HG03139 (cell line): ENCODE data around the gene CCL26.
"Not testable (repeated sequence)": the region's sequence is repeated elsewhere in the genome, so short reads cannot be mapped to it uniquely, and the experiment has no call there.

ENCODE experiments used
- ATAC-seq: cut with Tn5 transposase; IDR thresholded peaks from one replicate; pipeline ENCODE4 v1.9.1; 2021; ENCODE audit not compliant: unreplicated experiment

CCL26 gene

GRCh38 chr7:75793676-75794075 is 21.7 kb upstream of the CCL26 start:
- ATAC-seq, result no peak

GRCh38 chr7:75792567-75792966 is 20.6 kb upstream of the CCL26 start:
- not testable (repeated sequence) for ATAC-seq

- no peak for ATAC-seq
Measured at GRCh38 chr7:75789361-75789924, 17.4 kb upstream of the CCL26 start.

DNA sequence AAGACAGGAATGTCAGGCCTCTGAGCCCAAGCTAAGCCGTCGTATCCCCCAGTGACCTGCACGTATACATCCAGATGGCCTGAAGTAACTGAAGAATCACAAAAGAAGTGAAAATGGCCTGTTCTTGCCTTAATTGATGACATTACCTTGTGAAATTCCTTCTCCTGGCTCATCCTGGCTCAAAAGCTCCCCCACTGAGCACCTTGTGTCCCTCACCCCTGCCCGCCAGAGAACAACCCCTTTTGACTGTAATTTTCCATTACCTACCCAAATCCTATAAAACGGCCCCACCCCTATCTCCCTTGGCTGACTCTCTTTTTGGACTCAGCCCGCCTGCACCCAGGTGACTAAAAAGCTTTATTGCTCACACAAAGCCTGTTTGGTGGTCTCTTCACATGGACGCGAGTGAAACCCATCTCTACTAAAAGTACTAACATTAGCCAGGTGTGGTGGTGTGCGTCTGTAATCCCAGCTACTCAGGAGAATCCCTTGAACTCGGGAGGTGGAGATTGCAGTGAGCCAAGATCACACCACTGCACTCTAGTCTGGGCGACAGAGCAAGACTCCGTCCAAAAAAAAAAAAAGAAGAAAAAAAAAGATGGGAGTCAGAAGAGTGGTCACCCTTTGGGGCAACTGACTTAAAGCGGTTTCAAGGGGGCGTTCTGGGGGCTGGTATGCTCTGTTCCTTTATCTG is 16.3 kb upstream of the CCL26 start:
- not testable (repeated sequence) for ATAC-seq

DNA sequence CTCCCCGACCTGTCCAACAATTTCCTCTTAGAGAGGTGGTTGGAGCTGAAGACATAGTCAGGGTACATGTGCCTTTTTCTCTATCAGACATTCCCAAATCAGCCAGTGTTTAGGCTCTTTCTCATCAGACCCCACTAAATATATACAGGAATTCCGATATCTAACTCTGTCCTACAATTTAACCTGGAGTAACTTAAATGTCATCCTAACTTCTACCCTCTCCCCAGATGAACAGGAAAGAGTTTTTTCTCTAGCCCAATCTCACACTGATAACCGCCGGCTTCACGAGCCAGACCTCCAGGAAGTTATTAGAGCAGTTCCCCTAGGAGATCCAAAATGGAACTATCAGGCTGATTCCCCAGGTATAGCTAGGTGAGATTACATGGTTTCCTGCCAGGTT is 11.0 kb upstream of the CCL26 start:
- not testable (repeated sequence) for ATAC-seq

GRCh38 chr7:75780647-75781273 is 8.7 kb upstream of the CCL26 start:
- ATAC-seq, result not testable (repeated sequence)

- ATAC-seq, result not testable (repeated sequence)
Measured at GRCh38 chr7:75779516-75779915, 7.5 kb upstream of the CCL26 start.

DNA sequence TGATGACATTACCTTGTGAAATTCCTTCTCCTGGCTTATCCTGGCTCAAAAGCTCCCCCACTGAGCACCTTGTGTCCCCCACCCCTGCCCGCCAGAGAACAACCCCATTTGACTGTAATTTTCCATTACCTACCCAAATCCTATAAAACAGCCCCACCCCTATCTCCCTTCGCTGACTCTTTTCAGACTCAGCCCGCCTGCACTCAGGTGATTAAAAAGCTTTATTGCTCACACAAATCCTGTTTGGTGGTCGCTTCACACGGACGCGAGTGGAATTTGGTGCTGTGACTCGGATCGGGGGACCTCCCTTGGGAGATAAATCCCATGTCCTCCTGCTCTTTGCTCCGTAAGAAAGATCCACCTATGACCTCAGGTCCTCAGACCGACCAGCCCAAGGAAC is 7.0 kb upstream of the CCL26 start:
- not testable (repeated sequence) for ATAC-seq

GRCh38 chr7:75776295-75776971 is 4.4 kb upstream of the CCL26 start:
- ATAC-seq, result no peak

DNA sequence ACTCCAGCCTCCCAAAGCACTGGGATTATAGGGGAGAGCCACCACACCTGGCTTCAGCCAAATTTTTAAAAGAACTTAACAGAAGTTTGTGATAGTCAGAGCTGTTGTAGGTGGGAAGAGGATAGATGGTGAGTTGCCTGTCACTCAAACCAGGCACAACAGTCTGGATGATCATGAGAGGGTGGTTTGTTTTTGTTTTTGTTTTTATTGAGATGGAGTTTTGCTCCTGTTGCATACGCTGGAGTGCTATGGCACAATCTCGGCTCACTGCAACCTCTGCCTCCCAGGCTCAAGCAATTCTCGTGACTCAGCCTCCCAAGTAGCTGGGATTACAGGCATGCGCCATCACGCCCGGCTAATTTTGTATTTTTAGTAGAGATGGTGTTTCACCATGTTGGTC is 1.9 kb upstream of the CCL26 start:
- ATAC-seq, result not testable (repeated sequence)

GRCh38 chr7:75771224-75771623 is 787 bp downstream of the CCL26 start:
- ATAC-seq, result no peak

DNA sequence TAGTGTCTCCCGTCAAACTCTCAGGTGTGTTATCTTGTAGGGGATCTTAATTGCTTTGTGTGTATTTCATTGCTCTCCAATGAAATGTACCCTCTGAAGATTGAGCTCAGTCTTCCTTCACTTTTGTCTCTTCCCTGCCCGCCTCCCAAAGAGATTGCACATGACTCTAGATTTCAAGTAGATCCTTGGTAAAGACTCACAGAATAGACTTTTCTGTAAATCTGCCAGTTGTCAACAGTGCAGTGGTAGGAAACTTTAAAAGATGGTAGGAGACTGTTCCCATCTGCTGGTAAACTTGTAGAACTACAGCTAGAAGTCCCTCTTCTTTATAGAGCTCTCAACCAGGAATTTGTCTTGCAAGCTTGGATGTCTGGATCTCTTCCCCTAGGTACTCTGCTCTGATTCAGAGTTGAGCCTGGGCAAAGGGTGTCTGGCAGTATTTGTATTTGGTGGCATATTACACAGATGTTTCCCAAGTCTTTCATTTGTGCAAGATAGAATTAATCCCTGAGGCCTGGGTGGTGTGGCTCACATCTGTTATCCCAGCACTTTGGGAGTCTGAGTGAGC is 9.6 kb downstream of the CCL26 start:
- ATAC-seq, result no peak

DNA sequence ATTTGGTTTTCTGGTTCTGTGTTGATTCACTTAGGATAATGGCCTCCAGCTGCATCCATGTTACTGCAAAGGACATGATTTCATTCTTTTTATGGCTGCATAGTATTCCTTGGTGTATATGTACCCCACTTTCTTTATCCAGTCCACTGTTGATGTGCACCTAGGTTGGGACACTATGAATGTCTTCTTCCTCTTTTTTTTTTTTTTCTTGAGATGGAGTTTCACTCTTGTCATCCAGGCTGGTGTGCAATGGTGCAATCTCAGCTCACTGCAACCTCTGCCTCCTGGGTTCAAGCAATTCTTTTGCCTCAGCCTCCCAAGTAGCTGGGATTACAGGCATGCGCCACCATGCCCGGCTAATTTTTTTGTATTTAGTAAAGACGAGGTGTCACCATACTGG is 10.2 kb downstream of the CCL26 start:
- not testable (repeated sequence) for ATAC-seq

DNA sequence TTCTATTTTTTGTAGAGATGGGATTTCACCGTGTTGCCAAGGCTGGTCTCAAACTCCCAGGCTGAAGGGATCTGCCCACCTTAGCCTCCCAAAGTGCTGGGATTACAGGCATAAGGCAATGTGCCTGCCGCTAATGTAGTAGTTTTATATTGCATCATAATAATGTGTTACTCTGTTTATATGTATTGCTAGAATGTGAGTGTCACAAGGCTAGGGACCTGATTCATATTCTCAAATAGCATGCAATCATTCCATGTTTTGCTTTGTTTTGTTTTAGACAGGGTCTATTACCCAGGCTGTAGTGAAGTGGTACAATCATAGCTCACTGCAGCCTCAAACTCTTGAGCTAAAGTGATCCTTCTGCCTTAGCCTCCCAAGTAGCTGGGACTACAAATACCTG is 13.5 kb downstream of the CCL26 start:
- ATAC-seq, result no peak

- no peak for ATAC-seq
Measured at GRCh38 chr7:75757860-75758259, 14.2 kb downstream of the CCL26 start.

GRCh38 chr7:75756991-75757676 is 14.9 kb downstream of the CCL26 start:
- no peak for ATAC-seq

DNA sequence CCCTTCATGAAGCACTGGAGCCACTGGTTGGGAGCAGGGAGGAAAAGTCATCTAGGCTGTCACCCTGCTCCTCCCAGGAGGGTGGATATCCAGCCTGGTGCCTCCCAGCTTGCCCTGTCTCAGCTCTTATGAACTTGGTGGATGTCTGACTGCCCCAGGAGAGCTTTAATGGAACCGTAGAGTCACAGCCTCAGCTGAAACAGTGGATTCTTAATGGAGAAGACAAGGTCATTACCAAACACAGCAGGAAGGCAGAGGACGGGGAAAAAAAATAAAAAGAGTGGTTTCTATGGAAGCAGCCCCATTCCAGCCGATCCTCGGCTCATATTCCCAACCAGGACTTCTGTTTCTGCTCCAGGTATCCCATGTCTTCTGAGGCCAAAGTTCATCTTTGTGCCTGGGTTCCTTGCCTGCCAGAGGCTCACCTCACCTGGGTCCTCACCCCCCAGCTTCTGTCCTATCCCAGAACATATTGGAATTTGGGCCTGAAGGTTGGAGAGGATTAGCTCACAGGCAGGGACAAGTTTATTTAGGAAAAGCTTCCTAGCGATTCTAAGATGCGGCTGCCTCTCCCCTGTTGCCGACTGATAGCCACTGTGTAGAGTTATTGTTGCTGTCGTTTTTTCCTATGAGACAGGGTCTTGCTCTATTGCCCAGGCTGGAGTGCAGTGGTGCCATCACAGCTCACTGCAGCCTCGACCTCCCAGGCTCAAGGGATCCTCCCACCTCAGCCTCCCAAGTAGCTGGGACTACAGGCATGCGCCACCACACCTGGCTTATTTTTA is 15.6 kb downstream of the CCL26 start:
- ATAC-seq, result no peak

GRCh38 chr7:75743455-75743859 is 28.6 kb downstream of the CCL26 start:
- ATAC-seq, result no peak

DNA sequence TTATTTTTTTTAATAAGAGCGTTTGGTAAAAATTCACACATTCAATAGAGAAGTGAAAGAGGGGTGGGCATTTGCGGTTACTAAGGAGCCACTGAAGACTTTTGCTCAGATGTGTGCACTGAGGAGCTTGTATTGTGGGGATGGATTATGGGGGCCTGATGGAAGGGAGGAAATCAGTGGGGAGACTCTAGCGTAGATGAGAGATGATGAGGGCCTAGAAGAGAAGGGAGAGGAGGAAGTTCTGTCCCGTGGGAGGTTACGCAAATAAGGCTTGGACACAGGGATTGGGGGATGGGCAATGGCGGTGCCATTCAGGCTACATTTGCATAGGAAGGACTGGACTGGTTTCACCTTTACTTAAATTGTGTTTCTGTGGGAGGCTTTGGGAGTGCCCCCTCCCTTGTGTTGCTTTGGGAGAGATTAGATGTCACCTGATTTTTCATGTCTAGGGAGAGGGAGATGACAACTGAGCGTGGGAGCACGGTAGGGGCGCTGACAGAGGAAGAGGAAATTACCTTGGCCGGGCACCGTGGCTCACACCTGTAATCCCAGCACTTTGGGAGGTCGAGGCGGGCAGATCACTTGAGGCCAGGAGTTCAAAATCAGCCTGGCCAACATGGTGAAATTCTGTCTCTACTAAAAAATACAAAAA is 31.0 kb downstream of the CCL26 start:
- no peak for ATAC-seq
